Hematopoietic multipotent progenitor cell treated with erythropoietin and hydrocortisone succinate and interleukin-3 and kit ligand, for 4 days (in vitro differentiated cells): ENCODE measurements around the gene GATB.
A peak's percentile ranks its signal among the peaks of the same experiment; 100 is the strongest.

Experiments
- DNase-seq: peaks from one replicate; pipeline ENCODE4 v3.0.0-alpha.2; 2015

The GATB gene

GRCh38 chr4:151643564-151643963, 117.2 kb downstream of the GATB start:
- DNase-seq, result no peak

- no peak for DNase-seq
Measured at GRCh38 chr4:151641983-151642382, 118.8 kb downstream of the GATB start.

GRCh38 chr4:151641167-151641566, 119.6 kb downstream of the GATB start:
- DNase-seq, result peak; percentile 55

- DNase-seq, result no peak
Measured at GRCh38 chr4:151640381-151640780, 120.4 kb downstream of the GATB start.

GRCh38 chr4:151638295-151638858, 122.4 kb downstream of the GATB start:
- DNase-seq, result no peak

- DNase-seq, result no peak
Measured at GRCh38 chr4:151631349-151631748, 129.5 kb downstream of the GATB start.

GRCh38 chr4:151629097-151629783, 131.6 kb downstream of the GATB start:
- DNase-seq, result no peak

GRCh38 chr4:151628001-151628608, 132.7 kb downstream of the GATB start:
- DNase-seq, result no peak

- DNase-seq, result no peak
Measured at GRCh38 chr4:151627491-151627890, 133.3 kb downstream of the GATB start.

GRCh38 chr4:151626751-151627150, 134.1 kb downstream of the GATB start:
- no peak for DNase-seq

GRCh38 chr4:151626228-151626627, 134.6 kb downstream of the GATB start:
- DNase-seq, result no peak

- DNase-seq, result no peak
Measured at GRCh38 chr4:151624626-151625565, 135.9 kb downstream of the GATB start.
